Mesenchymal stem cell (in vitro differentiated cells and primary cell): ENCODE results near the gene SCUBE1.

ENCODE experiments used
- DNase-seq: peaks from one replicate; pipeline ENCODE4 v3.0.0-alpha.2; 2013
- H2AFZ ChIP-seq: one replicate; pipeline ENCODE4 v1.6.1; 2013; ENCODE audit warnings: low read depth, mild to moderate bottlenecking, control low read depth, inconsistent platforms, low read length, moderate library complexity
- H2AK5ac ChIP-seq: 2 replicates; pipeline ENCODE4 v1.6.1; 2013; ENCODE audit warnings: low read length, moderate library complexity, mild to moderate bottlenecking, inconsistent platforms; ENCODE audit not compliant: severe bottlenecking
- H2BK120ac ChIP-seq: one replicate; pipeline ENCODE4 v1.6.1; 2013; ENCODE audit warnings: low read depth, mild to moderate bottlenecking, inconsistent platforms, low read length, moderate library complexity
- H2BK12ac ChIP-seq, 2 experiments: one replicate each; pipeline ENCODE4 v1.6.1; 2013; ENCODE audit warnings: inconsistent platforms in 2 of 2, low read length in 2 of 2, mild to moderate bottlenecking in 2 of 2, moderate library complexity in 2 of 2, control low read depth in 1 of 2
- H2BK15ac ChIP-seq: one replicate; pipeline ENCODE4 v1.6.1; 2013; ENCODE audit warnings: mild to moderate bottlenecking, low read depth, inconsistent platforms; ENCODE audit not compliant: poor library complexity, severe bottlenecking
- H2BK5ac ChIP-seq: 2 replicates; pipeline ENCODE4 v1.6.1; 2013; ENCODE audit warnings: low read depth, mild to moderate bottlenecking, low read length, control low read depth, inconsistent platforms; ENCODE audit not compliant: poor library complexity, severe bottlenecking
- H3K14ac ChIP-seq, 2 experiments: one replicate each; pipeline ENCODE4 v1.6.1; 2013; ENCODE audit warnings: inconsistent platforms in 2 of 2, low read length in 2 of 2, control low read depth in 1 of 2, mild to moderate bottlenecking in 1 of 2, moderate library complexity in 1 of 2
- H3K18ac ChIP-seq, 2 experiments: one replicate each; pipeline ENCODE4 v1.6.1; 2013; ENCODE audit warnings: inconsistent platforms in 2 of 2, low read length in 2 of 2, control low read depth in 1 of 2, low read depth in 1 of 2, mild to moderate bottlenecking in 1 of 2
- H3K23ac ChIP-seq, 2 experiments: one replicate each; pipeline ENCODE4 v1.6.1; 2013; ENCODE audit warnings: inconsistent platforms in 2 of 2, low read length in 2 of 2, mild to moderate bottlenecking in 2 of 2, moderate library complexity in 2 of 2, control low read depth in 1 of 2
- H3K27ac ChIP-seq: 2 replicates; pipeline ENCODE4 v1.5.1; 2013; ENCODE audit warnings: mild to moderate bottlenecking, moderate library complexity, low read length, control low read depth, inconsistent platforms; ENCODE audit not compliant: poor library complexity, severe bottlenecking
- H3K27me3 ChIP-seq, 2 experiments: 2 replicates each; pipeline versions ENCODE4 v1.6.1 to v1.7.0; 2013; ENCODE audit warnings: low read length in 2 of 2, mild to moderate bottlenecking in 2 of 2, moderate library complexity in 2 of 2, control low read depth in 1 of 2, inconsistent platforms in 1 of 2; ENCODE audit not compliant: control insufficient read depth in 1 of 2, insufficient read depth in 1 of 2
- H3K36me3 ChIP-seq, 2 experiments: 2 replicates each; pipeline versions ENCODE4 v1.6.1 to v1.7.0; 2013; ENCODE audit warnings: low read length in 2 of 2, control low read depth in 1 of 2, inconsistent platforms in 1 of 2, low read depth in 1 of 2, mild to moderate bottlenecking in 1 of 2; ENCODE audit not compliant: insufficient read depth in 2 of 2, control insufficient read depth in 1 of 2
- H3K4ac ChIP-seq, 2 experiments: one replicate each; pipeline ENCODE4 v1.6.1; 2013; ENCODE audit warnings: inconsistent platforms in 2 of 2, low read length in 2 of 2, mild to moderate bottlenecking in 2 of 2, moderate library complexity in 2 of 2, control low read depth in 1 of 2, low read depth in 1 of 2
- H3K4me1 ChIP-seq: 2 replicates; pipeline ENCODE4 v1.6.1; 2013; ENCODE audit warnings: low read depth, low read length, control low read depth; ENCODE audit not compliant: control insufficient read depth, insufficient read depth
- H3K4me2 ChIP-seq: 2 replicates; pipeline ENCODE4 v1.6.1; 2013; ENCODE audit warnings: low read length, mild to moderate bottlenecking, inconsistent platforms; ENCODE audit not compliant: poor library complexity, severe bottlenecking
- H3K4me3 ChIP-seq, 2 experiments: 2 replicates each; pipeline versions ENCODE4 v1.5.1 to v1.7.0; 2013; ENCODE audit warnings: low read length in 2 of 2, mild to moderate bottlenecking in 2 of 2, control low read depth in 1 of 2, low read depth in 1 of 2; ENCODE audit not compliant: insufficient read depth in 1 of 2
- H3K79me1 ChIP-seq: replicated peaks from 2 replicates; pipeline ENCODE4 v1.6.1; 2013; ENCODE audit warnings: mild to moderate bottlenecking, control low read depth, low read length, inconsistent platforms; ENCODE audit not compliant: poor library complexity, severe bottlenecking
- H3K9ac ChIP-seq: 2 replicates; pipeline ENCODE4 v1.7.0; 2013; ENCODE audit warnings: mild to moderate bottlenecking, low read length, moderate library complexity
- H3K9me3 ChIP-seq: 2 replicates; pipeline ENCODE4 v1.7.0; 2013; ENCODE audit warnings: mild to moderate bottlenecking, low read length; ENCODE audit not compliant: control insufficient read depth
- H4K8ac ChIP-seq: one replicate; pipeline ENCODE4 v1.6.1; 2013; ENCODE audit warnings: inconsistent platforms, mild to moderate bottlenecking, low read length, moderate library complexity
- H4K91ac ChIP-seq: one replicate; pipeline ENCODE4 v1.6.1; 2013; ENCODE audit warnings: mild to moderate bottlenecking, low read length, inconsistent platforms
- WGBS: methylation state at CpG from one replicate; pipeline ENCODE4 v1.1.7; 2013; ENCODE audit warnings: mixed read lengths; 5-methylcytosine and 5-hydroxymethylcytosine counted together

Gene SCUBE1

DNA sequence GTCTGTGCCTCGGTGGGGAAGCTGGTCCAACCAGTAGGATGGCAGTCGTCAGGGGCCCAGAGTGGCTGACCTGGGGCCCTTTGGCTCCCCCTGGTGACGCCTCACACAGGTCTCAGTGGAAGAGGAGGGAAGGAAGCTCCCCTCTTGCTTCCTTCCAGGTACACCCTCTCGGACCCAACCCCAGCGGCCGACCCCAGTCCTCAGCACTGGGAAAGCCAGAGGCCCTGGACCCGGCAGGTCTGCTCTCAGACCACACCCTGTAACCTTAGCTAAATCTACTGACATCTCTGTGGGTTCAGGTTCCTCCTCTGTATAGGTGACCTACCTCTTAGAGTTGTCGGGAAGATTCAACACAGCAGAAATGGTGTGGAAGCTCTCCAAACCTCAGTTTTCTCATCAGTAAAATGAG is 3.4 kb upstream of the SCUBE1 start:
- H3K14ac ChIP-seq: no peak overlapping the region
- peaks cover 13% of the 10 kb centered on the region for H3K4me1 ChIP-seq
- peaks cover 65 to 82% of the 10 kb centered on the region in 2 experiments for H3K27me3 ChIP-seq
- no peaks in the 10 kb centered on the region for H3K79me1 ChIP-seq
- H4K8ac ChIP-seq: no peak overlapping the region
- H3K18ac ChIP-seq: no peak overlapping the region
- no peak overlapping the region for H2BK120ac ChIP-seq
- H3K4me2 ChIP-seq: no peak overlapping the region
- H2BK12ac ChIP-seq: no peak overlapping the region
- H4K91ac ChIP-seq: no peak overlapping the region
- H2BK5ac ChIP-seq: no peak overlapping the region
- H3K36me3 ChIP-seq: no peaks in the 10 kb centered on the region
- no peak overlapping the region for H3K23ac ChIP-seq
- no peak overlapping the region for H3K4ac ChIP-seq
- H2AK5ac ChIP-seq: no peak overlapping the region
- H3K9ac ChIP-seq: no peak overlapping the region
- DNase-seq: peak; percentile 45
- H3K4me3 ChIP-seq: no peak overlapping the region
- H3K9me3 ChIP-seq: no peaks in the 10 kb centered on the region
- WGBS: 25% methylated on average over 7 of the region's 8 CpGs
- H2BK15ac ChIP-seq: no peak overlapping the region
- no peak overlapping the region for H3K27ac ChIP-seq
- no peak overlapping the region for H2AFZ ChIP-seq

DNA sequence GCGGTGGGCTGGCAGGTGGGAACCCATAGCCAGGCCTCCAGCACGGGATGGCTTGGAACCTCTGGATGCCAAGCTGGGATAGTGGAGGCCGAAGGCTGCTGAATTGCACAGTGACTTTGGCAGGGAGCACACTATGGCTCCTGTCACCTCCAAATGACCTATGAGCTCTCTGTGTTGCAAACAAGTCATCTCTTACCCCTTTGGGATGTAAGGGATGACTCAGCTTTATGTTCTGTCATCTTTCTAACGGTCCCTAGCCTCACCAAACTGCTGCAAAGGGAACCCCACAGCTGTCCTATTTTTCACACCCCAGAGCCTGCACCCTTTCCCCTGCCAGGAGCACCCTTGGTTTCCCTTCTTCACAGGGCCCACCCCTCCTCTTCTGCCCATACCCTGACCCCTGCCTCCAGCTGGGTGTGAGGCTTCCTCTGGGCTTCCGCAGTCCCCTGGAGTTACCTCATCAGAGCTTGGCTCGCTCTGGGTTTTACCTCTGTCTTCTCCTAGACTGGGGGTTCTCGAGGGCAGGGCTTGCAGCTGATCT is 2.7 kb upstream of the SCUBE1 start:
- no peak overlapping the region for H2BK15ac ChIP-seq

DNA sequence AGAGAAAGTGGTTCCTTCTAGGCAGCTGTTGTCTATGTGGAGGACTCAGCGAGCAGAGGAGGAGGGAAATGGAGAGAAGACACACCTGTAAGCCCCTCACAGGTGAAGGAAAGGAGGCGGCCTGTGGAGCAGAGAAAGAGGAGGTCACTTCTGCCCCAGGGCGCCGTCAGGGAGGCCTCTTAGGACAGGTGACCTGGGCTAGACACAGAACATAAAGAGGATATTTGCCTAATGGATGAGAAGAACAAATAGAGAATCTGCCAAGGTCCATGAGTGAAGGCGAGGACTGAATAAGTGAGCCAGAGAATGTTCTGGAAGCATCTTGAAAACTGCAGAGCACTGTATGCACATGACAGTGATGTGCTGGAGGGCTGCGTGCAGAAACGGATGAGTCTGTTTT is 2.2 kb upstream of the SCUBE1 start:
- 87% methylated on average over 7 of the region's 7 CpGs for WGBS
- Histone ChIP-seq H3K18ac (no peak overlapping the region), H3K36me3 (no peaks in the 10 kb centered on the region), H3K4me2 (no peak overlapping the region), H3K27me3 (peaks cover 77 to 85% of the 10 kb centered on the region in 2 experiments), H4K91ac (no peak overlapping the region), H3K4me1 (peaks cover 13% of the 10 kb centered on the region), H3K4ac (no peak overlapping the region), H3K4me3 (no peak overlapping the region), H3K23ac (no peak overlapping the region), H3K27ac (no peak overlapping the region), H3K79me1 (no peaks in the 10 kb centered on the region), H3K9me3 (no peaks in the 10 kb centered on the region), H2BK12ac (no peak overlapping the region), H3K9ac (no peak overlapping the region), H4K8ac (no peak overlapping the region), H2BK120ac (no peak overlapping the region), H2BK5ac (no peak overlapping the region), H3K14ac (no peak overlapping the region), H2BK15ac (no peak overlapping the region), H2AK5ac (no peak overlapping the region), H2AFZ (no peak overlapping the region)
- no peak for DNase-seq

More for the DNA sequence above, 2.7 kb upstream of the SCUBE1 start:
- Histone ChIP-seq H3K9me3 (no peaks in the 10 kb centered on the region), H3K4me1 (peaks cover 13% of the 10 kb centered on the region), H3K23ac (no peak overlapping the region), H3K9ac (no peak overlapping the region), H2BK12ac (no peak overlapping the region), H3K4ac (no peak overlapping the region), H3K36me3 (no peaks in the 10 kb centered on the region), H4K91ac (no peak overlapping the region), H3K27ac (no peak overlapping the region), H3K18ac (no peak overlapping the region), H2AFZ (no peak overlapping the region), H3K79me1 (no peaks in the 10 kb centered on the region), H4K8ac (no peak overlapping the region), H3K4me3 (no peak overlapping the region), H3K14ac (no peak overlapping the region), H3K27me3 (peaks cover 72 to 84% of the 10 kb centered on the region in 2 experiments), H3K4me2 (no peak overlapping the region), H2BK120ac (no peak overlapping the region), H2BK5ac (no peak overlapping the region), H2AK5ac (no peak overlapping the region)
- peak; percentile 32 for DNase-seq
- 66% methylated on average over 7 of the region's 7 CpGs for WGBS

GRCh38 chr22:43344520-43344787 is 1.3 kb upstream of the SCUBE1 start:
- Histone ChIP-seq H2BK12ac (no peak overlapping the region), H2BK15ac (no peak overlapping the region), H3K18ac (no peak overlapping the region), H3K14ac (no peak overlapping the region), H4K91ac (no peak overlapping the region), H2BK120ac (no peak overlapping the region), H3K4me3 (no peak overlapping the region), H3K27ac (no peak overlapping the region), H3K9ac (no peak overlapping the region), H3K27me3 (peaks cover 77 to 83% of the 10 kb centered on the region in 2 experiments), H3K4me2 (no peak overlapping the region), H3K23ac (no peak overlapping the region), H2AK5ac (no peak overlapping the region), H3K36me3 (no peaks in the 10 kb centered on the region), H3K4me1 (peaks cover 13% of the 10 kb centered on the region), H3K79me1 (no peaks in the 10 kb centered on the region), H4K8ac (no peak overlapping the region), H3K9me3 (no peaks in the 10 kb centered on the region), H2AFZ (no peak overlapping the region), H3K4ac (no peak overlapping the region), H2BK5ac (no peak overlapping the region)
- 87% methylated on average over 6 of the region's 6 CpGs for WGBS
- no peak for DNase-seq
